ENCODE data around the gene CAMK2D. TPM values are rescaled to one million over a fixed set of nuclear protein-coding genes. Genes with fewer than 3 reads are reported as not detected.

Gene CAMK2D
- total RNA-seq, 1 experiment from 2014 or later, result 29.5 TPM

DNA sequence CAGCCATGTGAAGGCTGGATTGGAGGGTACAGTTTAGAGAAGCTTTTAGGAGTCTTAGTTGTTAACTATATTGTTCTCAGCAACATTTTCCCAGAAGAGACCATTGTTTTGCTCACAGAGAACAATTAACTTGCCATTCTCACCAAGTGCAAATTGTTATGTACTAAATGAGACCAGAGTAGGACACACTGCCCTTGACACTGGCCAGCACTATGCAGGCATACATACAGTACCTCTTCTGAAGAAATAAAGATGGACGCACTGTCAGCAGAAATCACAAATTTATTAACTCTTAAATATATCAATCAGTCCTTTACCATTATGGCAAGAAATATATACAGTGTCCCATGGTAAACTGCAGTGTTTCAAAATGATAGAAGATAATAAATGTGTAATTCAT, 309.4 kb downstream of the CAMK2D start:
- in situ Hi-C loops (cut with HindIII; ENCODE audit: low pct_unique_long_range_greater_than_20kb, low sequenced_read_pairs) (no loop called here), intact Hi-C loops (cut with micrococcal nuclease; ENCODE audit: unreplicated experiment) (no loop called here)
- POLR2A ChIA-PET, result no interaction called here
- TF ChIP-seq CTCF (IDR thresholded peaks at IDR 0.05) (no peak), TCF7L2 (IDR thresholded peaks at IDR 0.05; ENCODE audit: low read depth, low read length) (no peak), SIN3A (IDR thresholded peaks at IDR 0.05; ENCODE audit: borderline replicate concordance, insufficient read depth, low read depth, low read length) (no peak), POLR2AphosphoS5 (IDR thresholded peaks at IDR 0.05; ENCODE audit: low read depth, low read length) (no peak)
- TF ChIP-seq, protein P1, sequence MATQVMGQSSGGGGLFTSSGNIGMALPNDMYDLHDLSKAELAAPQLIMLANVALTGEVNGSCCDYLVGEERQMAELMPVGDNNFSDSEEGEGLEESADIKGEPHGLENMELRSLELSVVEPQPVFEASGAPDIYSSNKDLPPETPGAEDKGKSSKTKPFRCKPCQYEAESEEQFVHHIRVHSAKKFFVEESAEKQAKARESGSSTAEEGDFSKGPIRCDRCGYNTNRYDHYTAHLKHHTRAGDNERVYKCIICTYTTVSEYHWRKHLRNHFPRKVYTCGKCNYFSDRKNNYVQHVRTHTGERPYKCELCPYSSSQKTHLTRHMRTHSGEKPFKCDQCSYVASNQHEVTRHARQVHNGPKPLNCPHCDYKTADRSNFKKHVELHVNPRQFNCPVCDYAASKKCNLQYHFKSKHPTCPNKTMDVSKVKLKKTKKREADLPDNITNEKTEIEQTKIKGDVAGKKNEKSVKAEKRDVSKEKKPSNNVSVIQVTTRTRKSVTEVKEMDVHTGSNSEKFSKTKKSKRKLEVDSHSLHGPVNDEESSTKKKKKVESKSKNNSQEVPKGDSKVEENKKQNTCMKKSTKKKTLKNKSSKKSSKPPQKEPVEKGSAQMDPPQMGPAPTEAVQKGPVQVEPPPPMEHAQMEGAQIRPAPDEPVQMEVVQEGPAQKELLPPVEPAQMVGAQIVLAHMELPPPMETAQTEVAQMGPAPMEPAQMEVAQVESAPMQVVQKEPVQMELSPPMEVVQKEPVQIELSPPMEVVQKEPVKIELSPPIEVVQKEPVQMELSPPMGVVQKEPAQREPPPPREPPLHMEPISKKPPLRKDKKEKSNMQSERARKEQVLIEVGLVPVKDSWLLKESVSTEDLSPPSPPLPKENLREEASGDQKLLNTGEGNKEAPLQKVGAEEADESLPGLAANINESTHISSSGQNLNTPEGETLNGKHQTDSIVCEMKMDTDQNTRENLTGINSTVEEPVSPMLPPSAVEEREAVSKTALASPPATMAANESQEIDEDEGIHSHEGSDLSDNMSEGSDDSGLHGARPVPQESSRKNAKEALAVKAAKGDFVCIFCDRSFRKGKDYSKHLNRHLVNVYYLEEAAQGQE (IDR thresholded peaks at IDR 0.05; ENCODE audit: insufficient read depth in 1 of 2, low read depth in 2 of 2, low read length in 1 of 2), result no peak
- H3K4me1 ChIP-seq (ENCODE audit: control insufficient read depth, insufficient read depth, low read length), result no peaks in the 10 kb centered on the region
- BruUV-seq (replicated peaks), result no TSS peak
- CTCF ChIA-PET, result no interaction called here
- no peaks in the 10 kb centered on the region for H3K36me3 ChIP-seq (ENCODE audit: control insufficient read depth, insufficient read depth, low read length)
- no peak overlapping the region for H3K27ac ChIP-seq (ENCODE audit: low read length)
- no peak overlapping the region for H3K4me3 ChIP-seq (ENCODE audit: low read depth in 2 of 2, low read length in 2 of 2)
- H3K9me3 ChIP-seq (ENCODE audit: control insufficient read depth, insufficient read depth, low read depth, low read length), result no peaks in the 10 kb centered on the region; the same call in 1 of the 2 replicates
- DNase-seq (ENCODE audit: low read depth, low spot score), result no peak
- ATAC-seq, result no peak
- no peaks in the 10 kb centered on the region for H3K27me3 ChIP-seq (ENCODE audit: control insufficient read depth, insufficient read depth, low read length)

- Histone ChIP-seq H3K27ac (ENCODE audit: low read length) (no peak overlapping the region), H3K4me3 (ENCODE audit: low read depth in 2 of 2, low read length in 2 of 2) (no peak overlapping the region), H3K4me1 (ENCODE audit: control insufficient read depth, insufficient read depth, low read length) (peaks cover 3% of the 10 kb centered on the region; the same call in 1 of the 2 replicates), H3K36me3 (ENCODE audit: control insufficient read depth, insufficient read depth, low read length) (no peaks in the 10 kb centered on the region), H3K27me3 (ENCODE audit: control insufficient read depth, insufficient read depth, low read length) (no peaks in the 10 kb centered on the region), H3K9me3 (ENCODE audit: control insufficient read depth, insufficient read depth, low read depth, low read length) (peaks cover 4% of the 10 kb centered on the region; the same call in 1 of the 2 replicates)
- intact Hi-C loops (cut with micrococcal nuclease; ENCODE audit: unreplicated experiment) (no loop called here), in situ Hi-C loops (cut with HindIII; ENCODE audit: low pct_unique_long_range_greater_than_20kb, low sequenced_read_pairs) (no loop called here)
- ATAC-seq (no peak), DNase-seq (ENCODE audit: low read depth, low spot score) (no peak)
- POLR2A ChIA-PET, result no interaction called here
- CTCF ChIA-PET, result no interaction called here
- TF ChIP-seq POLR2AphosphoS5 (IDR thresholded peaks at IDR 0.05; ENCODE audit: low read depth, low read length) (no peak), SIN3A (IDR thresholded peaks at IDR 0.05; ENCODE audit: borderline replicate concordance, insufficient read depth, low read depth, low read length) (no peak), CTCF (IDR thresholded peaks at IDR 0.05) (no peak), TCF7L2 (IDR thresholded peaks at IDR 0.05; ENCODE audit: low read depth, low read length) (no peak)
- TF ChIP-seq, protein P1 (IDR thresholded peaks at IDR 0.05; ENCODE audit: insufficient read depth in 1 of 2, low read depth in 2 of 2, low read length in 1 of 2), result no peak
- no TSS peak for BruUV-seq (replicated peaks)
Measured at GRCh38 chr4:113450295-113451080, 311.1 kb downstream of the CAMK2D start.
